LHCN-M2 (cell line): ENCODE results near the gene KLK3. TPM values are rescaled to one million over a fixed set of nuclear protein-coding genes. Genes with fewer than 3 reads are reported as not detected.
"Not testable (repeated sequence)": the region's sequence is repeated elsewhere in the genome, so short reads cannot be mapped to it uniquely, and the experiment has no call there.

ENCODE experiments used
- DNase-seq: peaks from one replicate; pipeline ENCODE4 v3.0.0-alpha.2; 2012; ENCODE audit warnings: low read depth
- total RNA-seq: library from RNA; depleted of rRNA; stranded (reverse); fragments of >200 nt; gene quantifications from 2 replicates; pipeline ENCODE4 v1.2.3, GENCODE V29; 2014

The KLK3 gene
- total RNA-seq, 1 experiment from 2014 or later, result not detected

DNA sequence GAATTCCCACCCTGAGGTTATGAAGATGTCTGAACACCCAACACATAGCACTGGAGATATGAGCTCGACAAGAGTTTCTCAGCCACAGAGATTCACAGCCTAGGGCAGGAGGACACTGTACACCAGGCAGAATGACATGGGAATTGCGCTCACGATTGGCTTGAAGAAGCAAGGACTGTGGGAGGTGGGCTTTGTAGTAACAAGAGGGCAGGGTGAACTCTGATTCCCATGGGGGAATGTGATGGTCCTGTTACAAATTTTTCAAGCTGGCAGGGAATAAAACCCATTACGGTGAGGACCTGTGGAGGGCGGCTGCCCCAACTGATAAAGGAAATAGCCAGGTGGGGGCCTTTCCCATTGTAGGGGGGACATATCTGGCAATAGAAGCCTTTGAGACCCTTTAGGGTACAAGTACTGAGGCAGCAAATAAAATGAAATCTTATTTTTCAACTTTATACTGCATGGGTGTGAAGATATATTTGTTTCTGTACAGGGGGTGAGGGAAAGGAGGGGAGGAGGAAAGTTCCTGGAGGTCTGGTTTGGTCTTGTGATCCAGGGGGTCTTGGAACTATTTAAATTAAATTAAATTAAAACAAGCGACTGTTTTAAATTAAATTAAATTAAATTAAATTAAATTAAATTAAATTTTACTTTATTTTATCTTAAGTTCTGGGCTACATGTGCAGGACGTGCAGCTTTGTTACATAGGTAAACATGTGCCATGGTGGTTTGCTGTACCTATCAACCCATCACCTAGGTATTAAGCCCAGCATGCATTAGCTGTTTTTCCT lies 7.0 kb downstream of the KLK3 start:
- no peak for DNase-seq

DNA sequence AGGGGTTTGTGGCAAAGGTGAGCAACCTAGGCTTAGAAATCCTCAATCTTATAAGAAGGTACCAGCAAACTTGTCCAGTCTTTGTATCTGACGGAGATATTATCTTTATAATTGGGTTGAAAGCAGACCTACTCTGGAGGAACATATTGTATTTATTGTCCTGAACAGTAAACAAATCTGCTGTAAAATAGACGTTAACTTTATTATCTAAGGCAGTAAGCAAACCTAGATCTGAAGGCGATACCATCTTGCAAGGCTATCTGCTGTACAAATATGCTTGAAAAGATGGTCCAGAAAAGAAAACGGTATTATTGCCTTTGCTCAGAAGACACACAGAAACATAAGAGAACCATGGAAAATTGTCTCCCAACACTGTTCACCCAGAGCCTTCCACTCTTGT lies 14.8 kb downstream of the KLK3 start:
- no peak for DNase-seq

DNA sequence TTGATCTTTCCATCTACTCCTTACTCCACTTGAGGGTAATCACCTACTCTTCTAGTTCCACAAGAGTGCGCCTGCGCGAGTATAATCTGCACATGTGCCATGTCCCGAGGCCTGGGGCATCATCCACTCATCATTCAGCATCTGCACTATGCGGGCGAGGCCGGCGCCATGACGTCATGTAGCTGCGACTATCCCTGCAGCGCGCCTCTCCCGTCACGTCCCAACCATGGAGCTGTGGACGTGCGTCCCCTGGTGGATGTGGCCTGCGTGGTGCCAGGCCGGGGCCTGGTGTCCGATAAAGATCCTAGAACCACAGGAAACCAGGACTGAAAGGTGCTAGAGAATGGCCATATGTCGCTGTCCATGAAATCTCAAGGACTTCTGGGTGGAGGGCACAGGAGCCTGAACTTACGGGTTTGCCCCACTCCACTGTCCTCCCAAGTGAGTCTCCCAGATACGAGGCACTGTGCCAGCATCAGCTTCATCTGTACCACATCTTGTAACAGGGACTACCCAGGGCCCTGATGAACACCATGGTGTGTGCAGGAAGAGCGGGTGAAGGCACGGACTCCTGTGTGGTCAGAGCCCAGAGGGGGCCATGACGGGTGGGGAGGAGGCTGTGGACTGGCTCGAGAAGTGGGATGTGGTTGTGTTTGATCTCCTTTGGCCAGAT lies 15.8 kb downstream of the KLK3 start:
- peak; percentile 18 for DNase-seq

DNA sequence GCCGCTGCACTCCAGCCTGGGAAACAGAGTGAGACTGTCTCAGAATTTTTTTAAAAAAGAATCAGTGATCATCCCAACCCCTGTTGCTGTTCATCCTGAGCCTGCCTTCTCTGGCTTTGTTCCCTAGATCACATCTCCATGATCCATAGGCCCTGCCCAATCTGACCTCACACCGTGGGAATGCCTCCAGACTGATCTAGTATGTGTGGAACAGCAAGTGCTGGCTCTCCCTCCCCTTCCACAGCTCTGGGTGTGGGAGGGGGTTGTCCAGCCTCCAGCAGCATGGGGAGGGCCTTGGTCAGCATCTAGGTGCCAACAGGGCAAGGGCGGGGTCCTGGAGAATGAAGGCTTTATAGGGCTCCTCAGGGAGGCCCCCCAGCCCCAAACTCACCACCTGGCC lies 18.3 kb downstream of the KLK3 start, which contains the start of gene KLK2:
Gene KLK2, plus strand, starts transcription at position 384 of the 400 bp plus-strand sequence. CDS start 35 bp downstream, outside the sequence.
- no peak for DNase-seq

DNA sequence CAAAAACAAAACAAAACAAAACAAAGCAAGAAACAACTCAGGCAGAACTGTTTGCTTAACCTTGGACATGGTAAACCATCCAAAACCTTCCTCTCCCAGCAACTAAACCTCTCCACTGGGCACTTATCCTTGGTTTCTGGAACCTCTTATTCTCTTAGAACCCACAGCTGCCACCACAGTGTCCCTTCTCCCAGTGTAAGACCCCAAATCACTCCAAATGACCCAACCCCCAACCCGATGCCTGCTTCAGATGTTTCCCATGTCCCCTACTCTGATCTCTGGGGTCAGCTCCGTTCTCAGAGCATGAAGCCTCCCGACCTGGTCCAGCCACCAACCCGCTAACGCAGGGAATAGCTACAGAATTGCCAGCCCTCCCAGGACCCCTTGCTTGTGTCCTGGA lies 19.5 kb downstream of the KLK3 start:
- DNase-seq, result no peak

DNA sequence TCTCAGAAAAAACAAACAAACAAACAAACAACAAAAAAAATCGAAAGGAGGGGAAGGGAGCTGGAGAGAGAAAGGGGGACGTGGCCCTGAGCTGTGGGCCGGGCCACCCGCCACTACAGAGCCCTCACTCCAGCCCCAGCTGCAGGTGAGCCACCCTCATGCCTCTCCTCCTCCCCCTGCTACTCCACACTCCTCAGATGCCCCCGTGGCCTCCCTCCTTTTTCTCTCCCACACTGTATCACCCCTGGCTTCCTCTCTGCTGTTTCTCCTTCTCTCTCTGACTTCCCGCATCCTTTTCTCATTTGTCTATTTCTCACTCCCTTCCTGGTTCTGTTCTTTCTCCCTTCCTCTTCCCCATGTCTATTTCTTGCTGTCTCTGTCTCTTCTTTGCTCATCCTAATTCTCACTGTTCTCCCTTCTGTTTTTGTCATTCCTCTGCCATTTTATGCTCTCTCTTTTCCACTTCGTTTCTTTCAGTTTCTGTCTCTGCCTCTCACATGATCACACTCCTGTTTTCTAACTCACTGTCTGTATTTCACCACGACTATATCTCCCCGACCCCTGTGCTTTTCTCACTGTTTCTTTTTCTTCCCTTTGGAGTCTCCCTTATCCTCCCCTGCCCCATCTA lies 21.2 kb downstream of the KLK3 start:
- DNase-seq, result no peak

DNA sequence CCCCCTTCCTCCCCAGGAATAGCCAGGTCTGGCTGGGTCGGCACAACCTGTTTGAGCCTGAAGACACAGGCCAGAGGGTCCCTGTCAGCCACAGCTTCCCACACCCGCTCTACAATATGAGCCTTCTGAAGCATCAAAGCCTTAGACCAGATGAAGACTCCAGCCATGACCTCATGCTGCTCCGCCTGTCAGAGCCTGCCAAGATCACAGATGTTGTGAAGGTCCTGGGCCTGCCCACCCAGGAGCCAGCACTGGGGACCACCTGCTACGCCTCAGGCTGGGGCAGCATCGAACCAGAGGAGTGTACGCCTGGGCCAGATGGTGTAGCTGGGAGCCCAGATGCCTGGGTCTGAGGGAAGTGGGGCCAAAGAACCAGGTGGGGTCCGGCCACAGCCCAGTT lies 21.7 kb downstream of the KLK3 start:
- DNase-seq, result no peak

DNA sequence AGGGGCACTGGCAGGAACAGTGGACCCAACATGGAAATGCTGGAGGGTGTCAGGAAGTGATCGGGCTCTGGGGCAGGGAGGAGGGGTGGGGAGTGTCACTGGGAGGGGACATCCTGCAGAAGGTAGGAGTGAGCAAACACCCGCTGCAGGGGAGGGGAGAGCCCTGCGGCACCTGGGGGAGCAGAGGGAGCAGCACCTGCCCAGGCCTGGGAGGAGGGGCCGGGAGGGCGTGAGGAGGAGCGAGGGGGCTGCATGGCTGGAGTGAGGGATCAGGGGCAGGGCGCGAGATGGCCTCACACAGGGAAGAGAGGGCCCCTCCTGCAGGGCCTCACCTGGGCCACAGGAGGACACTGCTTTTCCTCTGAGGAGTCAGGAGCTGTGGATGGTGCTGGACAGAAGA lies 22.6 kb downstream of the KLK3 start:
- no peak for DNase-seq

DNA sequence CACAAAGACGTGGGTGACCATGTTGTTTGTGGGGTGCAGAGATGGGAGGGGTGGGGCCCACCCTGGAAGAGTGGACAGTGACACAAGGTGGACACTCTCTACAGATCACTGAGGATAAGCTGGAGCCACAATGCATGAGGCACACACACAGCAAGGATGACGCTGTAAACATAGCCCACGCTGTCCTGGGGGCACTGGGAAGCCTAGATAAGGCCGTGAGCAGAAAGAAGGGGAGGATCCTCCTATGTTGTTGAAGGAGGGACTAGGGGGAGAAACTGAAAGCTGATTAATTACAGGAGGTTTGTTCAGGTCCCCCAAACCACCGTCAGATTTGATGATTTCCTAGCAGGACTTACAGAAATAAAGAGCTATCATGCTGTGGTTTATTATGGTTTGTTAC lies 24.1 kb downstream of the KLK3 start:
- DNase-seq, result no peak

DNA sequence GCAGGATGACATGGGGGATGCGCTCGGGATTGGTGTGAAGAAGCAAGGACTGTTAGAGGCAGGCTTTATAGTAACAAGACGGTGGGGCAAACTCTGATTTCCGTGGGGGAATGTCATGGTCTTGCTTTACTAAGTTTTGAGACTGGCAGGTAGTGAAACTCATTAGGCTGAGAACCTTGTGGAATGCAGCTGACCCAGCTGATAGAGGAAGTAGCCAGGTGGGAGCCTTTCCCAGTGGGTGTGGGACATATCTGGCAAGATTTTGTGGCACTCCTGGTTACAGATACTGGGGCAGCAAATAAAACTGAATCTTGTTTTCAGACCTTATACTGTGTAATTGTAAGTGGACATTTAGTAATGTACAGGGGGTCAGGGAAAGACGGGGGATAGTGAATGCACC lies 25.5 kb downstream of the KLK3 start:
- DNase-seq, result no peak

DNA sequence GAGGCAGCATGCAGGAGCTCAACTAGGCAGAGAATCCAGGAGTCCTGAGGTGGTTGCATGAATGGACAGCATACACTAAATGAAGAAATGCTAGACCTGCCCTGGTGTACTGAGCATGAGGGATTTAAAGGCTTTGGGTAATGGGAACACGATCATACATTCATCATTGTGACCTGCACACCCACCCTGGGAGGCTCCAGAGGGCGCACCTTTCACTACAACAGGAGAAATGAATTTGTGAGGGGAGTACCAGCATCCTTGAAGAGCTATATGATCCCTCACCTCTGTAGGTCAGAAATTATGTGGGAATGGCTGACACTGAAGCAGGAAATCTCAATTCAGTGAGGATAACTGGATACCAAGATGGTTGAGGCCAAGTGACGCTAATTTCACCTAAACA lies 27.5 kb downstream of the KLK3 start:
- DNase-seq, result no peak

DNA sequence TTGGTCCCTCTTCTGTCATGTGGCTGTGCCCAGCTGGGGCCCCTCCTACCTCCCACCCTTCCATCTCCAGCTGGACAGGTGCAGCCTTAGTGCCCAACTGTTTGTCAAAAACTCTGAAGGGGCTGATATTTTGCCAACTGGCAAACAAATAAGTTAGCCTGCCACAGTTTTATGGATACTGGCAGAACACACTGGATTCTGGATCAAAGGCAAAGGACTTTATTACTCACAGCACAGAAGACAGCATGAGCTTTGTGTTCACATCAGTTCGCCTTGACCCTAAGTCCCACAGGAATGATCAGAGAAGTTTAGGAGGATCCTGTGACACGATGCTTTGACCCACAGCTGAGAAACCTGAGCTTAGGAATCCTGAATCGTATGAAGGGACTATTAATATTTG lies 34.9 kb downstream of the KLK3 start:
- DNase-seq, result no peak

DNA sequence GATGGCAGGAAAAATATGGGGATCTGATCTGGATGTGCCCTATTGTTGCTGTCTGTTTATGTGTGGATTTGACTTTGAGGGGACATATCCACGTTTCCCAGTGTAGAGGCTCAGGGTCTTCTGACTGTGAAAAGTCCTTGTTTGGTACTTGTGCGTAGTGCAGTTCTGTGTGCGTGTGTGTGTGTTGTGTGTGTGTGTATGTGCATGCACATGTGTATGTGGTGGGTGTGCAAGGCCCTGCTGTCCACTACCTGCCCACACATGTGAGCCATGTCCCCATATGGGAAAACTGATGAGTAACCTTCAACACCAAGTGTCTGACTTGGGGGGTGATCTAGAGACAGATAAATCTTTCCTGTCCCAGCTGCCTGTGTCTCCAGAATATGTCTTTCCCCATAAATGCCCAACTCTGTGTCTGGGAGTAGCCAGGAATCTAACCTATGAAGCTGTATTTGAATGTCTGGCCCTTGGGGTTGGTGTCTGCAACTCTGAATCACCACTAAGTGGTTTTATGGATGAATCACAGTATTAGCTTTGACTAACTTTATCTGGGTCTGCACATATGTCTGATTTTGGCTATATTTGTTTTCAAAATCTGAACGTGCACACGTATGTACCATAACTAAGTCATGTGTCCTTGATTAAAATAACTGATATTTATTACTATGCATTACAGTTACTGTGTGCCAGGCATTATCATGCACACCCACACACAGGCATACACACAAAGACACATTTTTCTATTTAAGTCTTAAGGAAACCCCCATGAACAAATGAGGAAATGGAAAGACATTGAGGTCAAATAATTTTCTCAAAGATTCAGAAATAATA lies 35.9 kb downstream of the KLK3 start:
- peak; percentile 51 for DNase-seq

DNA sequence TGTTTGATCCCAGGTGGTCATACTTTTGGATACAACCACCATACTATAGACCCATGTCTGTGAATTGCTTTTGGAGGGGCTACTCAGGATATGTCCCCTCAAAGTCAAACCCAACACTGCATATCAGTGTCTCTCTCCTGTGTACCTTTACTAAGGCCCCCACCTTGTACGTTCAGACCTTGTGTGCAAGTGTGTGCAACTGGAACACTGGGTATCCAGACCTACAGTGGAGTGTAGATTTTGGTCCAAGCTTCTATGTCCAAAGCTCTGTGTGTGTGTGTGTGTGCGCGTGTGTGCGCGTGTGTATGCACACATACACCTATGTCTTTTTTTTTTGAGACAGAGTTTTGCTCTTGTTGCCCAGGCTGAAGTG lies 36.5 kb downstream of the KLK3 start:
- no peak for DNase-seq

DNA sequence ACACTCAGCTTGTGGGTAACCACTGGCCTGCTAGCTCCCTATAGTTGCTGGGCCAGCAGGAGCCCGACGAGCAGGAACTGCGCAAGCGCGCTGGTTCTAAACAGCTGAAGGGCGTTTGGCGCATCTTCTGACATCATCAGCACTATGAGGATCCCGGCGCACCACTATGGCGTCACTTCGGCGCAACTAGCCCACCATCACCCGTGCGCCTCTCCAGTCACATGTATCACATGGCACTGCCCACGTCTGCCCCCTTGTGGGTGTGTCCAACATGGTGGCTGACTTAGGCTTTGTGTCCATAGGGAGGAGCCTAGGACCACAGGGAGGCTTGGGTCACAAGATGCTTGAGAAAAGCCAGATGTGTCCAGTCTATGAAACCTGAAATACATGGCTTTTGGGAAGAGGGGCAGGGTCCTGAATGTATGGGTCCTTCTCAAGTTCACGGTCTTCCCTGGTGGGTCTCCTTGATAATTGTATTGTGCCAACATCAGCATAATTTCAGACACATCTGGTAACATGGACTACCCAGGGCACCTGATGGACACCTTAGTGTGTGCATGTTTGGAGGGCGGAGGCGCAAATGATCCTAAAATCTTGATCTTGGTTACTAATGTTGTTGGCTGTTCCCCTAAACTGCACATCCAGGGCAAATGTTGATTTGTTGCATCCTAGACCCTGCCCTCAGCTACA lies 38.5 kb downstream of the KLK3 start:
- no peak for DNase-seq

DNA sequence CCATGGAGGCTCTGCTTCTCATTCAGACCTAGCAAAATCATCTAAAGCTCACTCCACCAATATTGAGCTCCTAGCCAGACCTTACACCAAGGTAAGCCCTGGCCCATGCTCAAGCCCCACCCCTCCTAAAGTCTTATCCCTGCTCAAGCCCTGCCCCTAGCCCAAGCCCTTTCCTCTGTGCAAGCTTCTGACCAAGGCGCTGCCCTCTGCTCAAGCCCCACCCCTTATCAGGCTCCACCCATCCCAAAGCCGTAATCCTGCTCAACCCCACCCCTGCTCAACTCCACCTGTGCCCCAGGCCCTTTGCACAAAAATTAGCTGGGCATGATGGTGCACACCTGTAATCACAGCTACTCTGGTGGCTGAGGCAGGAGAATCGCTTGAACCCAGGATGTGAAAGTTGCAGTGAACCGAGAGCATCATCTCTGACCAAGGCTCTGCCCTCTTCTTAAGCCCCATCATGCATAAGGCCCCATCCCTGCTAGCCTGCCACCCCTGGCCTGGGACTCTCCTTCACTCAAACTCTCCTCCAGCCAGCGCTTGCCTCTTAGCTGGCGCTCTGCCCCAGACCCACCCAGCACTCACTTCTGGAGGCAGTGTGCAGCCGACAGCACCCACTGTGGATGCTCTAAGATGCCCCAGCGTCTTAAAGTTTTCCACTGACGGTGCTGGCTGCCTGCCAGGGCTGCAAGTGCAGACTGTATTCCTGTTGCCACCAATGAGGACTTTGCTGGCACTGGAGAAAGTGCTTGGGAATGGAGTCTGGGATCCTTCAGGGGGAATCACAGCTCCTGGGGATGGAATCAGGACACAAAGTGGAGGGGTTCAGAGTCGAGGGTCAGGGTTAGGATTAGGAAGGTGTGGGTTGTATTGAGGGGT lies 40.0 kb downstream of the KLK3 start:
- no peak for DNase-seq

DNA sequence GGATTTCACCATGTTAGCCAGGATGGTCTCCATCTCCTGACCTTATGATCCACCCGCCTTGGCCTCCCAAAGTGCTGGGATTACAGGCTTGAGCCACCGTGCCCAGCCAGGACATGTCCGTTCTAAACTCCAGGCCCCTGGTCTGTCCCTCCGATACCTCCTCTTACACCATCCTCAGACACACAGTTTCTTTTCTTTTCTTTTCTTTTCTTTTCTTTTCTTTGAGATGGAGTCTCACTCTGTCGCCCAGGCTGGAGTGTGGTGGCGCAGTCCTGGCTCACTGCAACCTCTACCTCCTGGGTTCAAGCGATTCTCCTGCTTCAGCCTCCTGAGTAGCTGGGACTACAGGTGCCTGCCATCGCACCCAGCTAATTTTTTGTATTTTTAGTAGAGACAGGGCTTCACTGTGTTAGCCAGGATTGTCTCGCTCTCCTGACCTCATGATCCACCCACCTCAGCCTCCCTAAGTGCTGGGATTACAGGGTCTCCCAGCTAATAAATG lies 41.4 kb downstream of the KLK3 start:
- not testable (repeated sequence) for DNase-seq

DNA sequence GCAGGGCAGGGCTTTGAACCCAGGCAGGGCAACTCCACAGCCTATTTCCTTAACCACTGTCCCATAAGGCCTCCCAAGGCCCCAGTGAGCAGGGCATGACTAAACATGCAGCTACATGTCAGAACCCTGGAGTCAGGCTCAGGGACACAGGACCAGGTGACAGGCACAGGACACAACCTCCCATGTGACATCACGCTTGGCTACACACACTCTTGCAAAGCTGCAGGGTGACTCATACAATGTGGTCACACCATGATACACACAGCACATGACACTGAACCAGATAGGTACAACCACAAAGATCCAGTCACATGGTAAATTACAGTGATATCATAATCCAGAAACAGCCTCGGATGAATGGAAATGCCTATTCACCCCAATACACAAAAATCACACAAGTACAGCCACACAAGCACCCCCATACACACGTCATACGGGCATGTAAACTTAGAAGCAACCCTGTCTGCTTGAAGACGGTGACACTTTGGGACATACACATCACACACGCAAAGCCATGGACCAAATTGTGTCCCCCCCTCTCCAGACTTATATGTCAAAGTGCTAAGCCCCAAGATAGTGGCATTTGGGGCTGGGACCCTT lies 42.0 kb downstream of the KLK3 start:
- peak; percentile 84 for DNase-seq

DNA sequence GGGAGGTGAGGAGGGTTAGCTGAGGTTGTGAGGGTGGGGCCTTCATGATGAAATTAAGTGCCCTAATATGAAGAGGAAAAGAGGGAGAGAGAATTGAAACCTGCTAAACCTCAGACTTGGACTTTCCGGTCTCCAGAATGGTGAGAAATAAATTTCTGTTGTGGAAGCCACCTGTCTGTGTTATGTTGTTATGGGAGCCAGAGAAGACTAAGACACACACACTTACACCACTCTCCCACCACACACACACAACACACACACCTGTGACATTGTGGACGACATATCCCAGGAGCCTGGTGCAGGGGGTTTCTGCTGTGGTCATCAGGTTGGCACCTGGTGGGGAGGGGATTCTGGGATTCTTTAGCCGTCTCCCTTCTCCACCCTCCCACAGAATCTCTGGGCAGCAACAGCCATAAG lies 42.5 kb downstream of the KLK3 start:
- DNase-seq, result no peak

DNA sequence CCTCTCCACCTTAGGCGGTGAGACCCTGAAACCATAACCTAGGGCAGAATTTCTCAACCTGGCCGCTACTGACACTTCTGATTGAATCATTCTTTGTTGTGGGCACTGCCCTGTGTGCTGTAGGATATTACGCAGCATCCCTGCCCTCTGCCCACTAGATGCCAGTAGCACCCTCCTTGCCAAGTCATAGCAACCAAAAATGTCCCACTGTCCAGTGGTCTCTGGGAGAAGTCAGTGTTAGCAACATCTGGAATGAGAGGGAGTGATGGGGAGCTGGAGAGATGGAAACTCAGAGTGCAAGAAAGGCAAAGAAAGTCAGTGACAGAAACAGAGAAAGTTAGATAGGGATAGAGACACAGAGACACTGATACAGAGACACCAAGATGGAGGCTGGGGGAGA lies 42.9 kb downstream of the KLK3 start:
- DNase-seq, result no peak
